ENCODE results near the gene ZBTB7B.
A peak's percentile ranks its signal among the peaks of the same experiment; 100 is the strongest.

- TF ChIP-seq CTCF (IDR thresholded peaks at IDR 0.05) = peak in 1 of 5 experiments; percentile 15
- peak in 1 of 2 donors; percentile 74 for TF ChIP-seq EP300 (IDR thresholded peaks at IDR 0.05)
These were observed 9.5 kb downstream of the ZBTB7B start for GRCh38 chr1:155012026-155012546.

All from tibial nerve (tissue), 4 donors.